HFFc6 (cell line): ENCODE measurements around the gene FGF14. TPM values are rescaled to one million over a fixed set of nuclear protein-coding genes. Genes with fewer than 3 reads are reported as not detected.

ENCODE experiments used
- DNase-seq: peaks from one replicate; pipeline ENCODE4 v3.0.0-alpha.2; 2018
- H3K27ac Mint-ChIP-seq: 2 replicates; pipeline ENCODE4 v1.8.0; 2020; ENCODE audit warnings: mild to moderate bottlenecking, mixed read lengths
- H3K27me3 Mint-ChIP-seq: 2 replicates; pipeline ENCODE4 v1.8.0; 2021; ENCODE audit warnings: mild to moderate bottlenecking, moderate library complexity, mixed read lengths; ENCODE audit not compliant: insufficient read depth
- H3K36me3 Mint-ChIP-seq: 2 replicates; pipeline ENCODE4 v1.8.0; 2021; ENCODE audit warnings: low read depth, mixed read lengths
- H3K4me1 Mint-ChIP-seq: 2 replicates; pipeline ENCODE4 v1.8.0; 2020; ENCODE audit warnings: low read depth, mixed read lengths
- H3K4me3 Mint-ChIP-seq: 2 replicates; pipeline ENCODE4 v1.8.0; 2020; ENCODE audit warnings: mild to moderate bottlenecking, moderate library complexity, mixed read lengths
- H3K9me3 Mint-ChIP-seq: 2 replicates; pipeline ENCODE4 v1.8.0; 2020; ENCODE audit warnings: mild to moderate bottlenecking, mixed read lengths
- CTCF ChIP-seq: fragments of 200-600 bp; sonication (generic); IDR thresholded peaks from 2 replicates; pipeline ENCODE4 v1.5.0; 2021; ENCODE audit warnings: antibody characterized with exemption, mild to moderate bottlenecking
- total RNA-seq, 6 experiments: library from RNA; stranded (reverse); fragmentation: NEBNext Ultra II Directional; extraction: Animal tissue kit (Norgen Biotek cat#: 25700); gene quantifications; 2 replicates in 1 of 6; 3 replicates in 5 of 6; pipeline ENCODE4 v1.2.3, GENCODE V29; 2021

The FGF14 gene
- total RNA-seq, 6 experiments from 2014 or later: 0.02 to 0.03 TPM; not detected in 4

- no peak for TF ChIP-seq CTCF
- Mint-ChIP-seq H3K27ac (no peak overlapping the region), H3K4me3 (no peak overlapping the region), H3K27me3 (peaks cover 3% of the 10 kb centered on the region; the same call in 1 of the 2 replicates), H3K9me3 (no peaks in the 10 kb centered on the region), H3K4me1 (peaks cover 28% of the 10 kb centered on the region), H3K36me3 (peaks cover 55% of the 10 kb centered on the region)
- DNase-seq: no peak
Measured at GRCh38 chr13:101708115-101708514, 693.7 kb downstream of the FGF14 start.

GRCh38 chr13:101707659-101708058 is 694.2 kb downstream of the FGF14 start:
- Mint-ChIP-seq H3K9me3 (no peaks in the 10 kb centered on the region), H3K27me3 (peaks cover 3% of the 10 kb centered on the region; the same call in 1 of the 2 replicates), H3K4me1 (peaks cover 31% of the 10 kb centered on the region), H3K36me3 (peaks cover 59% of the 10 kb centered on the region), H3K27ac (no peak overlapping the region), H3K4me3 (no peak overlapping the region)
- DNase-seq: no peak
- TF ChIP-seq CTCF: no peak

GRCh38 chr13:101706651-101707050 is 695.2 kb downstream of the FGF14 start:
- peaks cover 53% of the 10 kb centered on the region for H3K36me3 Mint-ChIP-seq
- peak overlapping the region; percentile 74 for H3K27ac Mint-ChIP-seq

GRCh38 chr13:101703838-101704237 is 698.0 kb downstream of the FGF14 start:
- no peak overlapping the region for H3K27ac Mint-ChIP-seq
- no peak overlapping the region for H3K4me3 Mint-ChIP-seq
- no peaks in the 10 kb centered on the region for H3K9me3 Mint-ChIP-seq
- H3K4me1 Mint-ChIP-seq: peaks cover 51% of the 10 kb centered on the region
- peaks cover 5% of the 10 kb centered on the region; the same call in 1 of the 2 replicates for H3K27me3 Mint-ChIP-seq
- H3K36me3 Mint-ChIP-seq: peaks cover 52% of the 10 kb centered on the region
- no peak for DNase-seq
- no peak for TF ChIP-seq CTCF

More at GRCh38 chr13:101706651-101707050, 695.2 kb downstream of the FGF14 start:
- no peak for TF ChIP-seq CTCF
- Mint-ChIP-seq H3K4me1 (peaks cover 31% of the 10 kb centered on the region), H3K9me3 (no peaks in the 10 kb centered on the region), H3K27me3 (peaks cover 3% of the 10 kb centered on the region; the same call in 1 of the 2 replicates), H3K4me3 (peak overlapping the region; percentile 35)
- DNase-seq: peak; percentile 88

- H3K4me1 Mint-ChIP-seq: peaks cover 59% of the 10 kb centered on the region
- H3K9me3 Mint-ChIP-seq: no peaks in the 10 kb centered on the region
- H3K4me3 Mint-ChIP-seq: no peak overlapping the region
- no peak for TF ChIP-seq CTCF
- peaks cover 6% of the 10 kb centered on the region; the same call in 1 of the 2 replicates for H3K27me3 Mint-ChIP-seq
- H3K27ac Mint-ChIP-seq: no peak overlapping the region
- no peak for DNase-seq
- peaks cover 45% of the 10 kb centered on the region for H3K36me3 Mint-ChIP-seq
Measured at GRCh38 chr13:101703081-101703480, 698.8 kb downstream of the FGF14 start.

GRCh38 chr13:101700598-101700997 is 701.2 kb downstream of the FGF14 start:
- TF ChIP-seq CTCF: no peak
- peaks cover 6% of the 10 kb centered on the region; the same call in 1 of the 2 replicates for H3K27me3 Mint-ChIP-seq
- DNase-seq: no peak
- H3K36me3 Mint-ChIP-seq: peaks cover 45% of the 10 kb centered on the region
- H3K4me3 Mint-ChIP-seq: no peak overlapping the region
- peaks cover 48% of the 10 kb centered on the region for H3K4me1 Mint-ChIP-seq
- no peaks in the 10 kb centered on the region for H3K9me3 Mint-ChIP-seq
- H3K27ac Mint-ChIP-seq: no peak overlapping the region
